HG03064 (cell line): ENCODE results near the gene L2HGDH.

Source experiments
- ATAC-seq: cut with Tn5 transposase; IDR thresholded peaks from one replicate; pipeline ENCODE4 v1.9.1; 2021; ENCODE audit warnings: low read depth; ENCODE audit not compliant: unreplicated experiment

Gene L2HGDH

GRCh38 chr14:50231475-50232275 lies 80.4 kb downstream of the L2HGDH start, which contains the start of gene SOS2:
Gene SOS2 (minus strand): TSS chr14:50231578. CDS start chr14:50231283, 295 bp downstream.
- ATAC-seq, result peak; percentile 79

GRCh38 chr14:50230701-50231474 lies 81.1 kb downstream of the L2HGDH start:
- peak; percentile 38 for ATAC-seq

- ATAC-seq, result no peak
Measured at GRCh38 chr14:50230401-50230700, 81.7 kb downstream of the L2HGDH start.

- ATAC-seq, result no peak
Measured at GRCh38 chr14:50229681-50230080, 82.3 kb downstream of the L2HGDH start.

- ATAC-seq, result no peak
Measured at GRCh38 chr14:50228313-50228712, 83.7 kb downstream of the L2HGDH start.

- ATAC-seq, result no peak
Measured at GRCh38 chr14:50225974-50226297, 86.1 kb downstream of the L2HGDH start.

- ATAC-seq, result no peak
Measured at GRCh38 chr14:50225067-50225973, 86.7 kb downstream of the L2HGDH start.

- ATAC-seq, result no peak
Measured at GRCh38 chr14:50222055-50222613, 89.9 kb downstream of the L2HGDH start.

- ATAC-seq, result no peak
Measured at GRCh38 chr14:50218501-50218900, 93.5 kb downstream of the L2HGDH start.

GRCh38 chr14:50215416-50215815 lies 96.6 kb downstream of the L2HGDH start:
- no peak for ATAC-seq

- no peak for ATAC-seq
Measured at GRCh38 chr14:50213795-50214194, 98.2 kb downstream of the L2HGDH start.

- ATAC-seq, result no peak
Measured at GRCh38 chr14:50212726-50213125, 99.3 kb downstream of the L2HGDH start.

GRCh38 chr14:50210074-50210473 lies 102.0 kb downstream of the L2HGDH start:
- ATAC-seq, result no peak

GRCh38 chr14:50198499-50198898 lies 113.5 kb downstream of the L2HGDH start:
- ATAC-seq, result no peak

- ATAC-seq, result no peak
Measured at GRCh38 chr14:50191499-50191898, 120.5 kb downstream of the L2HGDH start.
